Measurements from ENCODE around the gene CDV3. TPM values are rescaled to one million over a fixed set of nuclear protein-coding genes. Genes with fewer than 3 reads are reported as not detected.
"Not testable (repeated sequence)": the region's sequence is repeated elsewhere in the genome, so short reads cannot be mapped to it uniquely, and the experiment has no call there.

The CDV3 gene, protein sequence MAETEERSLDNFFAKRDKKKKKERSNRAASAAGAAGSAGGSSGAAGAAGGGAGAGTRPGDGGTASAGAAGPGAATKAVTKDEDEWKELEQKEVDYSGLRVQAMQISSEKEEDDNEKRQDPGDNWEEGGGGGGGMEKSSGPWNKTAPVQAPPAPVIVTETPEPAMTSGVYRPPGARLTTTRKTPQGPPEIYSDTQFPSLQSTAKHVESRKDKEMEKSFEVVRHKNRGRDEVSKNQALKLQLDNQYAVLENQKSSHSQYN
- polyA plus RNA-seq (2011; rRNA removed), result 54.9 and 96.0 TPM in 2 replicates
- polyA minus RNA-seq (2011; rRNA and poly(A)+ RNA removed), result 44.8 and 48.0 TPM in 2 replicates

DNA sequence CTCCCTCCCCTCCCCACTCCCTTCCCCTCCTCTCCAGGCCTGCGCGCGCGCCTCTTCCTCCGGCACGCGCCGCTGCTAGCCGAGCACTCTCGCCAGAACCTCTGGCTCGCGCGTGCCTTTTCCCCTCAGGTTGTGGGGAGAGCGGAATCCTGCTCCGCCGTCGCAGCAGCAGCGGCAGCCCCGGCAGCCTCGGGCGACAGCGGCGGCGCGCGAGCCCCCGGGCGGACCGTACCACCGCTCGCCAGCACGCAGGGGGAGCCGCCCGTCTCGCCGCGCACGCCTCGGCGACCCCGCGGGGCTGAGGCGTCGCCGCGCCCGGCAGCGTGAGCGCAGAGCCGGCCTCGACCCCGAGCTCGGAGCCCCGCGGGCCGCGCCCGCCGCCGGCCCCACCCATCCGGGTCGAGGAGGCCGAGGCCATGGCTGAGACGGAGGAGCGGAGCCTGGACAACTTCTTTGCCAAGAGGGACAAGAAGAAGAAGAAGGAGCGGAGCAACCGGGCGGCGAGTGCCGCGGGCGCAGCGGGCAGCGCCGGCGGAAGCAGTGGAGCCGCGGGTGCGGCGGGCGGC is at the start of gene CDV3:
CDV3 (plus strand) TSS at position 58 of the 566 bp plus-strand sequence; CDS start at position 417, 359 bp downstream.
- ChIA-PET POLR2A (interaction anchor here (0.5 to 1.0 kb wide), 5 partner anchors 11 to 171 kb away, joined by 3 to 12 read pairs (median 5); no protein-coding TSS in a partner anchor), CTCF (interaction anchor here (1.0 to 1.9 kb wide), 5 partner anchors 26 to 847 kb away, joined by 3 to 6 read pairs (median 4); no protein-coding TSS in a partner anchor)
- TF ChIP-seq, protein P1, sequence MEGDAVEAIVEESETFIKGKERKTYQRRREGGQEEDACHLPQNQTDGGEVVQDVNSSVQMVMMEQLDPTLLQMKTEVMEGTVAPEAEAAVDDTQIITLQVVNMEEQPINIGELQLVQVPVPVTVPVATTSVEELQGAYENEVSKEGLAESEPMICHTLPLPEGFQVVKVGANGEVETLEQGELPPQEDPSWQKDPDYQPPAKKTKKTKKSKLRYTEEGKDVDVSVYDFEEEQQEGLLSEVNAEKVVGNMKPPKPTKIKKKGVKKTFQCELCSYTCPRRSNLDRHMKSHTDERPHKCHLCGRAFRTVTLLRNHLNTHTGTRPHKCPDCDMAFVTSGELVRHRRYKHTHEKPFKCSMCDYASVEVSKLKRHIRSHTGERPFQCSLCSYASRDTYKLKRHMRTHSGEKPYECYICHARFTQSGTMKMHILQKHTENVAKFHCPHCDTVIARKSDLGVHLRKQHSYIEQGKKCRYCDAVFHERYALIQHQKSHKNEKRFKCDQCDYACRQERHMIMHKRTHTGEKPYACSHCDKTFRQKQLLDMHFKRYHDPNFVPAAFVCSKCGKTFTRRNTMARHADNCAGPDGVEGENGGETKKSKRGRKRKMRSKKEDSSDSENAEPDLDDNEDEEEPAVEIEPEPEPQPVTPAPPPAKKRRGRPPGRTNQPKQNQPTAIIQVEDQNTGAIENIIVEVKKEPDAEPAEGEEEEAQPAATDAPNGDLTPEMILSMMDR (IDR thresholded peaks at IDR 0.05; ENCODE audit: insufficient read depth, low read depth, low read length), result no peak
- Histone ChIP-seq H3K4me3 (ENCODE audit: low read depth, low read length) (peak within 1 kb of the TSS; percentile 91), H3K27me3 (ENCODE audit: control insufficient read depth, insufficient read depth, low read length) (no peaks in the 10 kb centered on the region), H3K36me3 (ENCODE audit: control insufficient read depth, insufficient read depth, low read length) (peaks cover 4% of the 10 kb centered on the region)
- no peak for DNase-seq (ENCODE audit: low read depth)

DNA sequence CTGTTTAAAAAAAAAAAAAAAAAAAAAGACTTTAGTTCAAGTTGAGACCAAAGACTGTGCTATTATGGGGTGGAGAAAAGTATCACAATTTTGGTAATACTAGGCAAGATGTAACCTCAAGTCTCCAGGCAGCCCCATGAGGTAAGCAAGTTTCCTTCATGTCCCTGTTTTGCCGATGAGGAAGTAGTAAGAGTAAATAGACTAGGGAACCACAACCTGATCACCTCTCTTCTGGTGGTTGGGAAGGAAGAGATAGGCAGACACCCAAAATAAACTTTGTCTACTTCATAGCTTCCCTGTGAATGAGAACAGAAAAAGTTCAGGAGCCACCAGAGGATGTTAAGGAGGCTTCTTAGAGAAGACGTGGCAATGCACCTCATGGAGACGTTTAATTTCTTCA is 49.7 kb upstream of the CDV3 start:
- H3K4me3 ChIP-seq (ENCODE audit: low read depth, low read length); DNase-seq (ENCODE audit: low read depth); POLR2A ChIA-PET; H3K27me3 ChIP-seq (ENCODE audit: control insufficient read depth, insufficient read depth, low read length); CTCF ChIA-PET; H3K36me3 ChIP-seq (ENCODE audit: control insufficient read depth, insufficient read depth, low read length): not testable (repeated sequence)

DNA sequence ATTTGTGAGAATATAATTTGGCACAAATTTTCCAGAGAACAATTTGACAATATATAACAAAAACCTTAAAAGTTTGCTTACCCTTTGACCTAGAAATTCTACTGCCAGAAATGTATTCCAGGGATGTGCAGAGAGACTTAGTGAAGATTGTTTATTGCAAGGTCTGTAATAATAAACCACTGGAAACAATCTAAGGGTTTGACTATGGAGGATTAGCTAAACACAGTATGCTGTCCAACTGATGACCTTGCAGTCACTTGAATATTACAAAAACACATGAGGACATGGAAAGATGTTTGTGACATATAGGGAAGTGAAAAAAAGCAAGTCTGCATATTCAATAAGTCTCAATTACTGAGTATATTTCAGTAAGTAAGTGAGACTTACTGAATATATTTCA is 48.1 kb upstream of the CDV3 start:
- no peaks in the 10 kb centered on the region for H3K27me3 ChIP-seq (ENCODE audit: control insufficient read depth, insufficient read depth, low read length)
- TF ChIP-seq, protein P1 (IDR thresholded peaks at IDR 0.05; ENCODE audit: insufficient read depth, low read depth, low read length), result no peak
- POLR2A ChIA-PET, result no interaction called here
- DNase-seq (ENCODE audit: low read depth), result no peak
- CTCF ChIA-PET, result no interaction called here
- no peak overlapping the region for H3K4me3 ChIP-seq (ENCODE audit: low read depth, low read length)
- H3K36me3 ChIP-seq (ENCODE audit: control insufficient read depth, insufficient read depth, low read length), result no peaks in the 10 kb centered on the region

DNA sequence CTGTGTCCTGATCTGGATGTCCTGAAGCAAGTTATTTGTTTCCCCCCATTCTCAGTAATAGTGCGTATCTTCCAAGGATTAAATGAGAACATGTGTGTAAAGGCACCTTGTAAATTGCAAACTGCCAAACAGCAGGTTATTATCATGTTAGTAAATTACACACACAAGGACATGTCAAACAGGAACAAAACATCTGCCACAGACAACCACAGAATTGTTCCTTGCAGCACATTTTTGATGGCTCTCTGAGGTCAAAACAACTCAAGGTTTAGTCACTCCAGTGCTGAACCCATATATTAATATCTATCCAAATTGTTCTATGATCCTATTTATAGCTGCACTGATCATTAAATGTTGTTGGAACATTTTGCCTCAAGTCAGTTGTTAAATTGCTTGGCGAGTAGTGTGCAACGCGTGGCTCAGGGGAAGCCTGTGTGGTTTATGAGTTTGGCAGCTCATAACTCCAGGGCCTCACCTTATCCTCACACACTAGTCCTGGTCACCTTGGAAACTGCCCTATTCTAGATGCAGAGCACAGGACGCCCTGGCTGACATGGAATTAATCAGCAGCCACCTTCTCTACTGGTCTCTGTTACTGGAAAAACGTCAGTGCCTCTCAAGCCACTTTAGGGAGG is 46.3 kb upstream of the CDV3 start:
- Histone ChIP-seq H3K36me3 (ENCODE audit: control insufficient read depth, insufficient read depth, low read length) (no peaks in the 10 kb centered on the region), H3K27me3 (ENCODE audit: control insufficient read depth, insufficient read depth, low read length) (no peaks in the 10 kb centered on the region), H3K4me3 (ENCODE audit: low read depth, low read length) (no peak overlapping the region)
- no peak for DNase-seq (ENCODE audit: low read depth)
- POLR2A ChIA-PET, result no interaction called here
- CTCF ChIA-PET, result interaction anchor here (1.8 kb wide), 1 partner anchor 13 kb away, joined by 4 read pairs; no protein-coding TSS in a partner anchor
- TF ChIP-seq, protein P1 (IDR thresholded peaks at IDR 0.05; ENCODE audit: insufficient read depth, low read depth, low read length), result no peak

DNA sequence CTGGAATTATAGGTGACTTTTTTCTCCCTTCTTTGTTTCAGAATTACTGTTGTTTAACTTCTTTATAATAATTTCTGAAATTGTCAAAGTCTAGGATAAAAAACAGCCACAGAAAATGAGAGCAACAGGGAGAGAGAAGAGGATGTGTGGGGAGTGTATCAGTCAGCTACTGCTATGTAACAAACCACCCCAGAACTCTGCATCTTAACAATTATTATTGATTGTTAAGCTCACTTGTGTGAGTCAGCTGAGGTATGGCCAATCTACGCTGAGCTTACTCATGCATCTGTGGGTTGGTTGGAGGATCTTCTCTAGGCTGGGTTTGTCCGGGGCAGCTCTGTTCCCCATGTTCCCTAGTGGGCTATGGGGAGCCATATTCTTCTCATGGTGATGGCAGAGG is 43.7 kb upstream of the CDV3 start:
- CTCF ChIA-PET, result interaction anchor here (0.6 to 0.7 kb wide), 2 partner anchors 9 to 29 kb away, joined by 3 read pairs; no protein-coding TSS in a partner anchor
- Histone ChIP-seq H3K27me3 (ENCODE audit: control insufficient read depth, insufficient read depth, low read length) (no peaks in the 10 kb centered on the region), H3K36me3 (ENCODE audit: control insufficient read depth, insufficient read depth, low read length) (no peaks in the 10 kb centered on the region), H3K4me3 (ENCODE audit: low read depth, low read length) (no peak overlapping the region)
- TF ChIP-seq, protein P1 (IDR thresholded peaks at IDR 0.05; ENCODE audit: insufficient read depth, low read depth, low read length), result no peak
- POLR2A ChIA-PET, result no interaction called here
- DNase-seq (ENCODE audit: low read depth), result no peak

All from BJ (cell line).